Thyroid gland (tissue), 4 donors: ENCODE data around the gene IKZF2.

Source experiments
- POLR2A ChIP-seq, 2 donors: fragments of 450-650 bp; IDR thresholded peaks; one replicate each; pipeline ENCODE4 v1.6.1; 2017; ENCODE audit warnings: antibody characterized with exemption in 2 of 2, mild to moderate bottlenecking in 2 of 2, moderate library complexity in 1 of 2
- TF ChIP-seq, protein P1 (sequence below), 6 experiments: fragments of 200-600 bp in 3 of 6; fragments of 450-650 bp in 3 of 6; sonication (generic) in 3 of 6; IDR thresholded peaks; one replicate each; pipeline ENCODE4 v1.5.1; 2016 to 2019; ENCODE audit warnings: antibody characterized with exemption in 6 of 6, mild to moderate bottlenecking in 2 of 6, inconsistent platforms in 1 of 6, moderate library complexity in 1 of 6

GRCh38 chr2:213007290-213007838, 144.0 kb downstream of the IKZF2 start:
- TF ChIP-seq, protein P1, sequence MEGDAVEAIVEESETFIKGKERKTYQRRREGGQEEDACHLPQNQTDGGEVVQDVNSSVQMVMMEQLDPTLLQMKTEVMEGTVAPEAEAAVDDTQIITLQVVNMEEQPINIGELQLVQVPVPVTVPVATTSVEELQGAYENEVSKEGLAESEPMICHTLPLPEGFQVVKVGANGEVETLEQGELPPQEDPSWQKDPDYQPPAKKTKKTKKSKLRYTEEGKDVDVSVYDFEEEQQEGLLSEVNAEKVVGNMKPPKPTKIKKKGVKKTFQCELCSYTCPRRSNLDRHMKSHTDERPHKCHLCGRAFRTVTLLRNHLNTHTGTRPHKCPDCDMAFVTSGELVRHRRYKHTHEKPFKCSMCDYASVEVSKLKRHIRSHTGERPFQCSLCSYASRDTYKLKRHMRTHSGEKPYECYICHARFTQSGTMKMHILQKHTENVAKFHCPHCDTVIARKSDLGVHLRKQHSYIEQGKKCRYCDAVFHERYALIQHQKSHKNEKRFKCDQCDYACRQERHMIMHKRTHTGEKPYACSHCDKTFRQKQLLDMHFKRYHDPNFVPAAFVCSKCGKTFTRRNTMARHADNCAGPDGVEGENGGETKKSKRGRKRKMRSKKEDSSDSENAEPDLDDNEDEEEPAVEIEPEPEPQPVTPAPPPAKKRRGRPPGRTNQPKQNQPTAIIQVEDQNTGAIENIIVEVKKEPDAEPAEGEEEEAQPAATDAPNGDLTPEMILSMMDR (IDR thresholded peaks at IDR 0.05), result no peak
- no peak for TF ChIP-seq POLR2A (IDR thresholded peaks at IDR 0.05)
